IMR-90 (cell line): ENCODE measurements around the gene CRACDL. TPM values are rescaled to one million over a fixed set of nuclear protein-coding genes. Genes with fewer than 3 reads are reported as not detected.

ENCODE experiments used
- ATAC-seq: fragments of 200-7000 bp; cut with Tn5 transposase; 2 replicates; pipeline ENCODE4 v1.9.1; 2020; ENCODE audit warnings: low read depth, mild to moderate bottlenecking, moderate library complexity
- BruUV-seq: library from RNA; stranded (reverse); fragments of 400-500 nt; replicated peaks from 2 replicates; lab custom pipeline; 2021; lab: Mats Ljungman, UMichigan
- CTCF ChIA-PET: fragments of 300-600 bp; formaldehyde crosslinking; extraction: SDS; loops from one replicate; lab custom pipeline; 2021; ENCODE audit warnings: antibody characterized with exemption; lab: Yijun Ruan, JAX
- POLR2A ChIA-PET: fragments of 300-600 bp; sonication (Branson Sonifier 250); formaldehyde crosslinking; loops from one replicate; lab custom pipeline; 2022; ENCODE audit warnings: antibody characterized with exemption; ENCODE audit not compliant: unreplicated experiment; lab: Charles Lee
- DNase-seq: peaks from one replicate; pipeline ENCODE4 v3.0.0; 2013
- H2AFZ ChIP-seq: replicated peaks from 2 replicates; pipeline ENCODE3; 2013; ENCODE audit warnings: low read length, mild to moderate bottlenecking; ENCODE audit not compliant: poor library complexity
- H2AK5ac ChIP-seq: 2 replicates; pipeline ENCODE4 v1.6.1; 2013; ENCODE audit warnings: low read depth, low read length, inconsistent platforms
- H2AK9ac ChIP-seq: replicated peaks from 2 replicates; pipeline ENCODE3; 2013; ENCODE audit warnings: mild to moderate bottlenecking, low read depth, low read length, moderate library complexity; ENCODE audit not compliant: poor library complexity
- H2BK120ac ChIP-seq: 2 replicates; pipeline ENCODE4 v1.6.1; 2013; ENCODE audit warnings: low read depth, low read length, inconsistent platforms
- H2BK15ac ChIP-seq: 3 replicates; pipeline ENCODE4 v1.6.1; 2013; ENCODE audit warnings: low read depth, low read length, inconsistent platforms
- H2BK20ac ChIP-seq: 2 replicates; pipeline ENCODE4 v1.6.1; 2013; ENCODE audit warnings: low read depth, mild to moderate bottlenecking, inconsistent platforms, low read length, moderate library complexity
- H2BK5ac ChIP-seq: 2 replicates; pipeline ENCODE4 v1.6.1; 2013; ENCODE audit warnings: mild to moderate bottlenecking, low read depth, low read length, inconsistent platforms; ENCODE audit not compliant: poor library complexity, severe bottlenecking
- H3K14ac ChIP-seq: replicated peaks from 2 replicates; pipeline ENCODE4 v1.6.1; 2013; ENCODE audit warnings: low read depth, low read length, inconsistent platforms
- H3K18ac ChIP-seq: 2 replicates; pipeline ENCODE4 v1.6.1; 2013; ENCODE audit warnings: low read depth, low read length, control low read depth
- H3K23ac ChIP-seq: 2 replicates; pipeline ENCODE4 v1.6.1; 2013; ENCODE audit warnings: low read depth, low read length, inconsistent platforms
- H3K27ac ChIP-seq: 2 replicates; pipeline ENCODE4 v1.5.1; 2013; ENCODE audit warnings: mild to moderate bottlenecking, control low read depth, low read length; ENCODE audit not compliant: insufficient read depth
- H3K27me3 ChIP-seq: 2 replicates; pipeline ENCODE4 v1.6.1; 2013; ENCODE audit warnings: low read length; ENCODE audit not compliant: control insufficient read depth, insufficient read depth
- H3K36me3 ChIP-seq: 2 replicates; pipeline ENCODE4 v1.6.1; 2013; ENCODE audit warnings: low read length, mixed read lengths; ENCODE audit not compliant: control insufficient read depth, insufficient read depth
- H3K4ac ChIP-seq: 2 replicates; pipeline ENCODE4 v1.6.1; 2013; ENCODE audit warnings: low read depth, low read length, inconsistent platforms
- H3K4me1 ChIP-seq: 2 replicates; pipeline ENCODE4 v1.6.1; 2013; ENCODE audit warnings: low read length, mixed read lengths; ENCODE audit not compliant: control insufficient read depth, insufficient read depth
- H3K4me2 ChIP-seq: 2 replicates; pipeline ENCODE4 v1.6.1; 2013; ENCODE audit warnings: low read depth, mild to moderate bottlenecking, control low read depth, low read length, moderate library complexity
- H3K4me3 ChIP-seq: 2 replicates; pipeline ENCODE4 v1.5.1; 2013; ENCODE audit warnings: low read depth, mild to moderate bottlenecking, control low read depth, low read length, moderate library complexity; ENCODE audit not compliant: insufficient read depth
- H3K56ac ChIP-seq: 2 replicates; pipeline ENCODE4 v1.6.1; 2013; ENCODE audit warnings: low read length, inconsistent platforms; ENCODE audit not compliant: insufficient read depth; ENCODE audit errors: extremely low read depth
- H3K79me1 ChIP-seq, 2 experiments: 2 replicates each; pipeline ENCODE4 v1.6.1; 2013; ENCODE audit warnings: low read length in 2 of 2, inconsistent platforms in 1 of 2, low read depth in 1 of 2
- H3K9ac ChIP-seq: 2 replicates; pipeline ENCODE4 v1.6.1; 2013; ENCODE audit warnings: low read depth, low read length, control low read depth
- H3K9me1 ChIP-seq: 2 replicates; pipeline ENCODE4 v1.6.1; 2013; ENCODE audit warnings: low read length, inconsistent platforms; ENCODE audit not compliant: insufficient read depth
- H3K9me3 ChIP-seq: 2 replicates; pipeline ENCODE4 v1.6.1; 2013; ENCODE audit warnings: low read length; ENCODE audit not compliant: control insufficient read depth, insufficient read depth
- H4K20me1 ChIP-seq: 2 replicates; pipeline ENCODE4 v1.6.1; 2013; ENCODE audit warnings: low read length, inconsistent platforms; ENCODE audit not compliant: insufficient read depth
- H4K5ac ChIP-seq: 2 replicates; pipeline ENCODE4 v1.6.1; 2013; ENCODE audit warnings: mild to moderate bottlenecking, low read depth, low read length, control low read depth
- H4K8ac ChIP-seq, 2 experiments: 2 replicates each; pipeline ENCODE4 v1.6.1; 2013; ENCODE audit warnings: low read depth in 2 of 2, low read length in 2 of 2, control low read depth in 1 of 2, inconsistent platforms in 1 of 2
- H4K91ac ChIP-seq: 2 replicates; pipeline ENCODE4 v1.6.1; 2013; ENCODE audit warnings: low read depth, low read length, inconsistent platforms; ENCODE audit not compliant: insufficient read depth
- BHLHE40 ChIP-seq: fragments of 150-350 bp; IDR thresholded peaks from 2 replicates; pipeline ENCODE4 v1.6.1; 2016; ENCODE audit warnings: mild to moderate bottlenecking, low read depth, low read length
- CEBPB ChIP-seq: IDR thresholded peaks from 2 replicates; pipeline ENCODE4 v1.6.1; 2012; ENCODE audit warnings: low read depth, low read length, improper control_type of control experiment
- CHD1 ChIP-seq: IDR thresholded peaks from 2 replicates; pipeline ENCODE4 v1.6.1; 2012; ENCODE audit warnings: low read depth, low read length, improper control_type of control experiment
- FOS ChIP-seq: fragments of 150-350 bp; IDR thresholded peaks from 2 replicates; pipeline ENCODE4 v1.6.1; 2016; ENCODE audit warnings: low read depth, low read length
- MAFK ChIP-seq: IDR thresholded peaks from 2 replicates; pipeline ENCODE4 v1.6.1; 2012; ENCODE audit warnings: low read depth, low read length, improper control_type of control experiment
- MAZ ChIP-seq: IDR thresholded peaks from 2 replicates; pipeline ENCODE4 v1.6.1; 2012; ENCODE audit warnings: low read depth, mild to moderate bottlenecking, low read length, improper control_type of control experiment, moderate library complexity, borderline replicate concordance
- MXI1 ChIP-seq: IDR thresholded peaks from 2 replicates; pipeline ENCODE4 v1.6.1; 2012; ENCODE audit warnings: low read depth, mild to moderate bottlenecking, low read length, moderate library complexity, borderline replicate concordance
- NFE2L2 ChIP-seq: fragments of 150-350 bp; IDR thresholded peaks from 2 replicates; pipeline ENCODE4 v1.6.1; 2016; ENCODE audit warnings: low read depth, mild to moderate bottlenecking, low read length
- POLR2A ChIP-seq: IDR thresholded peaks from 2 replicates; pipeline ENCODE4 v1.6.1; 2012; ENCODE audit warnings: mild to moderate bottlenecking, low read depth, low read length
- RAD21 ChIP-seq: IDR thresholded peaks from 2 replicates; pipeline ENCODE4 v1.6.1; 2012; ENCODE audit warnings: low read length, improper control_type of control experiment
- RCOR1 ChIP-seq: IDR thresholded peaks from 2 replicates; pipeline ENCODE4 v1.6.1; 2012; ENCODE audit warnings: mild to moderate bottlenecking, low read length, improper control_type of control experiment; ENCODE audit not compliant: insufficient replicate concordance
- RFX5 ChIP-seq: IDR thresholded peaks from 2 replicates; pipeline ENCODE4 v1.8.0; 2012; ENCODE audit warnings: low read depth, mild to moderate bottlenecking, low read length, moderate library complexity
- SMC3 ChIP-seq: fragments of 150-350 bp; IDR thresholded peaks from 2 replicates; pipeline ENCODE4 v1.6.1; 2016; ENCODE audit warnings: low read depth, mild to moderate bottlenecking, antibody characterized with exemption, low read length, moderate library complexity
- WGBS, 2 experiments: methylation state at CpG; one replicate each; pipeline versions ENCODE4 v1.1.5 to v1.1.7; 2013; ENCODE audit warnings: missing lambda C conversion rate in 2 of 2; ENCODE audit not compliant: insufficient read length in 1 of 2; ENCODE audit errors: extremely low coverage in 2 of 2; 5-methylcytosine and 5-hydroxymethylcytosine counted together
- dilution Hi-C: fragments of 300-500 bp; cut with HindIII; formaldehyde crosslinking; loops from one replicate; pipeline ENCODE4 v1.14.3; 2018; ENCODE audit warnings: low sequenced_read_pairs; ENCODE audit not compliant: unreplicated experiment
- in situ Hi-C: fragments of 300-500 bp; cut with MboI; formaldehyde crosslinking; loops from 3 replicates; pipeline ENCODE4 v1.14.3; 2019; ENCODE audit warnings: low sequenced_read_pairs, inconsistent platforms, mixed read lengths
- intact Hi-C: fragments of 100-400 bp; cut with micrococcal nuclease; formaldehyde crosslinking; loops from 2 replicates; pipeline ENCODE4 v1.10.0; 2022
- polyA plus RNA-seq, 3 experiments: library from polyadenylated mRNA; depleted of rRNA; stranded (reverse); fragments of >200 nt; gene quantifications; 2 replicates each; pipeline ENCODE4 v1.2.3, GENCODE V29; 2012; ENCODE audit warnings: low replicate concordance in 1 of 3
- total RNA-seq: library from RNA; depleted of rRNA; stranded (reverse); fragments of >200 nt; gene quantifications from 2 replicates; pipeline ENCODE4 v1.2.3, GENCODE V29; 2012
- TF ChIP-seq, protein P1 (sequence below): fragments of 150-350 bp; IDR thresholded peaks from 2 replicates; pipeline ENCODE4 v1.6.1; 2016; ENCODE audit warnings: low read depth, mild to moderate bottlenecking, low read length, moderate library complexity, borderline replicate concordance
- TF ChIP-seq, protein P2 (sequence below): conservative IDR thresholded peaks from 2 replicates; pipeline ENCODE4 v1.5.1; 2012; ENCODE audit warnings: mild to moderate bottlenecking, low read depth, low read length, improper control_type of control experiment
- TF ChIP-seq, protein P3 (sequence below): fragments of 150-350 bp; IDR thresholded peaks from 2 replicates; pipeline ENCODE4 v1.6.1; 2017; ENCODE audit warnings: mild to moderate bottlenecking, antibody characterized with exemption, low read length, low read depth

Gene CRACDL
- total and polyA plus RNA-seq, 2 of the 4 experiments (the other 2 are of a cell fraction) = not detected

- Histone ChIP-seq H3K79me1 (no peaks in the 10 kb centered on the region), H2BK120ac (no peak overlapping the region), H2BK15ac (no peak overlapping the region), H3K4me3 (no peak overlapping the region), H4K8ac (no peak overlapping the region), H4K5ac (no peak overlapping the region), H3K36me3 (no peaks in the 10 kb centered on the region), H3K4ac (no peak overlapping the region), H2AK9ac (no peak overlapping the region), H4K91ac (no peak overlapping the region), H4K20me1 (no peaks in the 10 kb centered on the region), H3K56ac (no peak overlapping the region), H3K27ac (no peak overlapping the region), H3K23ac (no peak overlapping the region), H3K9me1 (no peaks in the 10 kb centered on the region), H3K9me3 (no peaks in the 10 kb centered on the region), H3K4me2 (no peak overlapping the region), H3K4me1 (no peaks in the 10 kb centered on the region), H2BK20ac (no peak overlapping the region), H3K18ac (no peak overlapping the region), H3K9ac (no peak overlapping the region), H2AFZ (no peak overlapping the region), H2AK5ac (no peak overlapping the region), H3K27me3 (peaks cover 12% of the 10 kb centered on the region), H2BK5ac (no peak overlapping the region), H3K14ac (no peak overlapping the region)
- DNase-seq (no peak), ATAC-seq (no peak)
- dilution Hi-C loops (no loop called here), in situ Hi-C loops (no loop called here), intact Hi-C loops (no loop called here)
- 71% methylated on average over 5 of the region's 10 CpGs; no CpG with 5 or more reads in 1 of the 2 experiments for WGBS, 2 experiments
- ChIA-PET CTCF (no interaction called here), POLR2A (no interaction called here)
- TF ChIP-seq MAZ = no peak
- TF ChIP-seq MAFK = no peak
- TF ChIP-seq CEBPB = no peak
- TF ChIP-seq POLR2A = no peak
- TF ChIP-seq MXI1 = no peak
- no peak for TF ChIP-seq RFX5
- no peak for TF ChIP-seq NFE2L2
- TF ChIP-seq BHLHE40 = no peak
- TF ChIP-seq, protein P1, sequence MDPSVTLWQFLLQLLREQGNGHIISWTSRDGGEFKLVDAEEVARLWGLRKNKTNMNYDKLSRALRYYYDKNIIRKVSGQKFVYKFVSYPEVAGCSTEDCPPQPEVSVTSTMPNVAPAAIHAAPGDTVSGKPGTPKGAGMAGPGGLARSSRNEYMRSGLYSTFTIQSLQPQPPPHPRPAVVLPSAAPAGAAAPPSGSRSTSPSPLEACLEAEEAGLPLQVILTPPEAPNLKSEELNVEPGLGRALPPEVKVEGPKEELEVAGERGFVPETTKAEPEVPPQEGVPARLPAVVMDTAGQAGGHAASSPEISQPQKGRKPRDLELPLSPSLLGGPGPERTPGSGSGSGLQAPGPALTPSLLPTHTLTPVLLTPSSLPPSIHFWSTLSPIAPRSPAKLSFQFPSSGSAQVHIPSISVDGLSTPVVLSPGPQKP = no peak
- TF ChIP-seq RAD21 = no peak
- TF ChIP-seq, protein P2, sequence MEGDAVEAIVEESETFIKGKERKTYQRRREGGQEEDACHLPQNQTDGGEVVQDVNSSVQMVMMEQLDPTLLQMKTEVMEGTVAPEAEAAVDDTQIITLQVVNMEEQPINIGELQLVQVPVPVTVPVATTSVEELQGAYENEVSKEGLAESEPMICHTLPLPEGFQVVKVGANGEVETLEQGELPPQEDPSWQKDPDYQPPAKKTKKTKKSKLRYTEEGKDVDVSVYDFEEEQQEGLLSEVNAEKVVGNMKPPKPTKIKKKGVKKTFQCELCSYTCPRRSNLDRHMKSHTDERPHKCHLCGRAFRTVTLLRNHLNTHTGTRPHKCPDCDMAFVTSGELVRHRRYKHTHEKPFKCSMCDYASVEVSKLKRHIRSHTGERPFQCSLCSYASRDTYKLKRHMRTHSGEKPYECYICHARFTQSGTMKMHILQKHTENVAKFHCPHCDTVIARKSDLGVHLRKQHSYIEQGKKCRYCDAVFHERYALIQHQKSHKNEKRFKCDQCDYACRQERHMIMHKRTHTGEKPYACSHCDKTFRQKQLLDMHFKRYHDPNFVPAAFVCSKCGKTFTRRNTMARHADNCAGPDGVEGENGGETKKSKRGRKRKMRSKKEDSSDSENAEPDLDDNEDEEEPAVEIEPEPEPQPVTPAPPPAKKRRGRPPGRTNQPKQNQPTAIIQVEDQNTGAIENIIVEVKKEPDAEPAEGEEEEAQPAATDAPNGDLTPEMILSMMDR = no peak
- TF ChIP-seq, protein P3, sequence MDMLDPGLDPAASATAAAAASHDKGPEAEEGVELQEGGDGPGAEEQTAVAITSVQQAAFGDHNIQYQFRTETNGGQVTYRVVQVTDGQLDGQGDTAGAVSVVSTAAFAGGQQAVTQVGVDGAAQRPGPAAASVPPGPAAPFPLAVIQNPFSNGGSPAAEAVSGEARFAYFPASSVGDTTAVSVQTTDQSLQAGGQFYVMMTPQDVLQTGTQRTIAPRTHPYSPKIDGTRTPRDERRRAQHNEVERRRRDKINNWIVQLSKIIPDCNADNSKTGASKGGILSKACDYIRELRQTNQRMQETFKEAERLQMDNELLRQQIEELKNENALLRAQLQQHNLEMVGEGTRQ = no peak
- TF ChIP-seq RCOR1 = no peak
- no peak for TF ChIP-seq CHD1
- TF ChIP-seq SMC3 = no peak
- TF ChIP-seq FOS = no peak
- no TSS peak for BruUV-seq
These were observed 7.8 kb downstream of the CRACDL start for GRCh38 chr2:98928242-98928641.
